GM21360 (cell line): Measurements from ENCODE around the gene AOPEP.

Experiments used
- ATAC-seq: cut with Tn5 transposase; IDR thresholded peaks from one replicate; pipeline ENCODE4 v1.9.1; 2021; ENCODE audit warnings: mild to moderate bottlenecking, moderate library complexity; ENCODE audit not compliant: unreplicated experiment

The AOPEP gene

GRCh38 chr9:94726495-94727191 is at the start of gene AOPEP:
AOPEP (plus strand) TSS chr9:94726699; CDS start chr9:94759784, 33,085 bp downstream.
- ATAC-seq: peak; percentile 91

- ATAC-seq: no peak
Measured at GRCh38 chr9:94677929-94678328, 48.6 kb upstream of the AOPEP start.

GRCh38 chr9:94679587-94679986 is 46.9 kb upstream of the AOPEP start:
- ATAC-seq: no peak

GRCh38 chr9:94680020-94680419 is 46.5 kb upstream of the AOPEP start:
- no peak for ATAC-seq

- ATAC-seq: no peak
Measured at GRCh38 chr9:94680621-94681020, 45.9 kb upstream of the AOPEP start.

GRCh38 chr9:94681508-94681907 is 45.0 kb upstream of the AOPEP start:
- no peak for ATAC-seq

- ATAC-seq: no peak
Measured at GRCh38 chr9:94685359-94685758, 41.1 kb upstream of the AOPEP start.

GRCh38 chr9:94687451-94687850 is 39.0 kb upstream of the AOPEP start:
- ATAC-seq: no peak

GRCh38 chr9:94690344-94690743 is 36.2 kb upstream of the AOPEP start:
- ATAC-seq: no peak

GRCh38 chr9:94692601-94693000 is 33.9 kb upstream of the AOPEP start:
- no peak for ATAC-seq

- no peak for ATAC-seq
Measured at GRCh38 chr9:94693485-94694204, 32.9 kb upstream of the AOPEP start.

- no peak for ATAC-seq
Measured at GRCh38 chr9:94696545-94696944, 30.0 kb upstream of the AOPEP start.

- ATAC-seq: no peak
Measured at GRCh38 chr9:94697972-94698581, 28.4 kb upstream of the AOPEP start.

GRCh38 chr9:94699715-94700373 is 26.7 kb upstream of the AOPEP start:
- no peak for ATAC-seq

GRCh38 chr9:94700445-94700844 is 26.1 kb upstream of the AOPEP start:
- no peak for ATAC-seq

- ATAC-seq: no peak
Measured at GRCh38 chr9:94703488-94704140, 22.9 kb upstream of the AOPEP start.

- no peak for ATAC-seq
Measured at GRCh38 chr9:94705162-94705702, 21.3 kb upstream of the AOPEP start.

- no peak for ATAC-seq
Measured at GRCh38 chr9:94706922-94707321, 19.6 kb upstream of the AOPEP start.

- no peak for ATAC-seq
Measured at GRCh38 chr9:94713436-94714215, 12.9 kb upstream of the AOPEP start.

- no peak for ATAC-seq
Measured at GRCh38 chr9:94714494-94714893, 12.0 kb upstream of the AOPEP start.
